ENCODE measurements around the gene CCDC97. TPM values are rescaled to one million over a fixed set of nuclear protein-coding genes. Genes with fewer than 3 reads are reported as not detected.

The CCDC97 gene
- polyA plus RNA-seq, 1 experiment: 8.5 TPM

- Histone ChIP-seq H3K27me3 (ENCODE audit: control insufficient read depth, insufficient read depth, low read length) (no peaks in the 10 kb centered on the region), H3K4me3 (ENCODE audit: low read depth, low read length) (no peak overlapping the region), H3K27ac (ENCODE audit: low read depth, low read length) (no peak overlapping the region), H3K9me3 (ENCODE audit: control insufficient read depth, insufficient read depth, low read length) (no peaks in the 10 kb centered on the region)
- ChIA-PET CTCF (interaction anchor here (9.5 kb wide), 1 partner anchor 14 kb away, joined by 72 read pairs; no protein-coding TSS in a partner anchor), POLR2A (interaction anchor here (2.2 kb wide), 1 partner anchor 10 kb away, joined by 6 read pairs; no protein-coding TSS in a partner anchor)
- TF ChIP-seq CTCF (IDR thresholded peaks at IDR 0.05; ENCODE audit: low read depth, low read length): no peak
- no peak for DNase-seq (ENCODE audit: low read depth, low spot score)
These were observed 15.6 kb upstream of the CCDC97 start for GRCh38 chr19:41294393-41294792.

- no peak overlapping the region for H3K27ac ChIP-seq (ENCODE audit: low read depth, low read length)
- POLR2A ChIA-PET: no interaction called here
- H3K4me3 ChIP-seq (ENCODE audit: low read depth, low read length): no peak overlapping the region
- no peak for TF ChIP-seq CTCF (IDR thresholded peaks at IDR 0.05; ENCODE audit: low read depth, low read length)
- no peaks in the 10 kb centered on the region for H3K9me3 ChIP-seq (ENCODE audit: control insufficient read depth, insufficient read depth, low read length)
- no peaks in the 10 kb centered on the region for H3K27me3 ChIP-seq (ENCODE audit: control insufficient read depth, insufficient read depth, low read length)
- CTCF ChIA-PET: interaction anchor here (9.5 kb wide), 1 partner anchor 13 kb away, joined by 72 read pairs; no protein-coding TSS in a partner anchor
- no peak for DNase-seq (ENCODE audit: low read depth, low spot score)
These were observed 14.5 kb upstream of the CCDC97 start for GRCh38 chr19:41295499-41295898.

GRCh38 chr19:41296433-41296871, 13.5 kb upstream of the CCDC97 start:
- CTCF ChIA-PET: interaction anchor here (9.5 kb wide), 1 partner anchor 12 kb away, joined by 72 read pairs; no protein-coding TSS in a partner anchor
- Histone ChIP-seq H3K9me3 (ENCODE audit: control insufficient read depth, insufficient read depth, low read length) (no peaks in the 10 kb centered on the region), H3K27ac (ENCODE audit: low read depth, low read length) (no peak overlapping the region), H3K4me3 (ENCODE audit: low read depth, low read length) (no peak overlapping the region), H3K27me3 (ENCODE audit: control insufficient read depth, insufficient read depth, low read length) (no peaks in the 10 kb centered on the region)
- POLR2A ChIA-PET: no interaction called here
- no peak for TF ChIP-seq CTCF (IDR thresholded peaks at IDR 0.05; ENCODE audit: low read depth, low read length)
- DNase-seq (ENCODE audit: low read depth, low spot score): no peak

GRCh38 chr19:41297628-41298347, 12.2 kb upstream of the CCDC97 start:
- ChIA-PET CTCF (interaction anchor here (0.8 to 9.5 kb wide), 5 partner anchors 10 to 93 kb away, joined by 3 to 72 read pairs (median 5); no protein-coding TSS in a partner anchor), POLR2A (interaction anchor here (0.7 to 1.1 kb wide), 3 partner anchors 11 to 55 kb away, joined by 3 to 5 read pairs (median 4); partner anchors contain the start of gene HNRNPUL1)
- Histone ChIP-seq H3K9me3 (ENCODE audit: control insufficient read depth, insufficient read depth, low read length) (no peaks in the 10 kb centered on the region), H3K4me3 (ENCODE audit: low read depth, low read length) (no peak overlapping the region), H3K27ac (ENCODE audit: low read depth, low read length) (peak overlapping the region; percentile 55), H3K27me3 (ENCODE audit: control insufficient read depth, insufficient read depth, low read length) (no peaks in the 10 kb centered on the region)
- DNase-seq (ENCODE audit: low read depth, low spot score): no peak
- no peak for TF ChIP-seq CTCF (IDR thresholded peaks at IDR 0.05; ENCODE audit: low read depth, low read length)
